HG03097 (cell line): ENCODE results near the gene SPRYD4.
"Not testable (repeated sequence)": the region's sequence is repeated elsewhere in the genome, so short reads cannot be mapped to it uniquely, and the experiment has no call there.

Source experiments
- ATAC-seq: cut with Tn5 transposase; IDR thresholded peaks from one replicate; pipeline ENCODE4 v1.9.1; 2021; ENCODE audit not compliant: unreplicated experiment, low FRiP score

Gene SPRYD4

DNA sequence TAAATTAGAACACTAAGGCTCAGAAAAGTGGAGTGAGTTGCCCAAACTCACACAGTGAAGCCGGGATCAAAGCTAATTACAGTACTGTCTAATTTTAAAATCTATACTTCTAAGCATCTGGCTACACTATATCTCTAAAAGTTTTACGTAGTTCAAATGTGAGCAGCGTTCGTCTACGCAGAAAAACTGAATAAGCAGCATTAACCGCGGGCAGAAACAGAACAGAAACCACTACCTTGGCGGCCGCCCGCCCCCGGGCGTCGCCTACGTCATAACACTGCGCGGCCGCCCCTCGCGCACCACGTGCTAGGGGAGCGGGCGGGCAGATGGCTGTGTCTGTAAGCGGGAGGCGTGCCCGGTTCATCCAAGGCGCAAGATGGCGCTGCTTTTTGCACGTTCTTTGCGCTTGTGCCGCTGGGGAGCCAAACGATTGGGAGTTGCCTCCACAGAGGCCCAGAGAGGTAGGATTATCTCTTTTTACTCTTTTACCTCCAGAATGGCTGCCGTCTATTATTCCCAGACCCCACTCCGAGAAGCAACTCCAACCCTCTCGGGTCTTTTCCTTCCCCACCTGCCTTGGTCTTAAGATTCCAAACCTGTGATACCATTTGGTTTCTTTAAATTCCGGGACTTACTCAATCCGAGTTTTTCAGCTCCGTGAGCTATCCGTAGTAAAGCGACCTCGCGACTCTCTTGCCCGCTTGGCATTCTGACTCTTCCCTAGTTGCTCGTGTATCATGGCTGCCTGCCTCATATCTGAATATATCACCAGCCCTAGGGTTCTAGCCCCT is at the start of gene SPRYD4:
TSS of gene SPRYD4 (plus strand) at position 363 of the 791 bp plus-strand sequence. CDS start at position 377, 14 bp downstream.
- peak; percentile 84 for ATAC-seq

DNA sequence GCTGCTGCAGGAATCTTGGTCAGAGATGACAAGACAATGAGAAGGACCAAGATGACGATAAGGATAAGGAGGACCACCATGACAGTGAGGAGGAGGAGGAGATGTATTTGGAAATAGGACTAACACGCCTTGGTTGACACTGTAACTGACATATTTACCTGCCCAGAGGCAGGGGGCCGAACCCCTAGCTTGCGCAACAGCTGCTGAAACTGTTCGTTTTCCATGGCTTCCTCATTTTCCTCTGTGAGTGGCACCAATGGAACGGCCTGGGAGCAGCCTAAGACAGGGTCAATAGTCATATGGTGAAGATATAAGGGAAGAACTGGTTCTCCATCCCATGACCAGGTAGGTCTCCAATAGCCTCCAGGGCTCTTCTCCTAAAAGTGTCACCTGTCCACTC is 48.0 kb upstream of the SPRYD4 start:
- no peak for ATAC-seq

DNA sequence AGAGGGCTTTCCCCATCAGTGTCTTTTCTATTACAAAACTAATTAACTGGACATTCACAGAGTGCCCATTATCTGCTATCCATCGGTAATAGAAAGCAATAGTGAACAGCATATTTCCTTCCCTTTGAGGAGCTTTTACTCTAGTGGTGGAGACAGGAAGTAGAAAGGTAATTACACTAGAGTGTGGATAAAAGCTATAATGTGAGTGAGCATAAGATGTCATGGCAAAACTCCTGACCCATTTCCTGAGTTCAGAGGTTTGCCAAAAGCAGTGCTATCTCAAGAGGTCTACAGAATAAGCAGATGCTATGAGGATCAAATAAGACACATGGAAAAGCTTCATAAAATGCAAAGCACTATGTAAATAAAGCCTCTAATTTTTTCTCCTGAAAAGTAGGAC is 43.2 kb upstream of the SPRYD4 start:
- ATAC-seq = no peak

DNA sequence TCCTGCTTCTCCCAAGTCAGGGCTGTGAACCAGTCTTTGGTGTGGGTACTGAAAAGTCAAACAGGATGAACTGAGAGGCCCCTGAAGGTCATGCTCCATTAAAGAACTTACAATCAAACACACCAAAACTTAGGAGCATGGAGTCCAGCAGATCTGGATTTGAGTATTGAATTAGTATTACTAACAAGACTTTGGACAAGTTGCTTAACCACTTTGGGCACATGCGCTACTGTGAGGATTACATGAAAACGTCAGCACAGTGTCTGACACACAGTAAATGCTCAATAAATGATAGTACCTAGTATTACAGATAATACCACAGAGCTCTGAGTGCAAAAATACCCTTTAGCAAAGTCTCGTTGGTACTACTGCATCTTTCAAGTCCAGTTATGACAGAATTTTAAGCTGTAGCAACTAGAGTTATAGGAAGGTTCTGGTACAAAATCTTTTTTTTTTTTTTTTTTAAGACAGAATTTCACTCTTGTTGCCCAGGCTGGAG is 42.4 kb upstream of the SPRYD4 start:
- ATAC-seq = no peak

DNA sequence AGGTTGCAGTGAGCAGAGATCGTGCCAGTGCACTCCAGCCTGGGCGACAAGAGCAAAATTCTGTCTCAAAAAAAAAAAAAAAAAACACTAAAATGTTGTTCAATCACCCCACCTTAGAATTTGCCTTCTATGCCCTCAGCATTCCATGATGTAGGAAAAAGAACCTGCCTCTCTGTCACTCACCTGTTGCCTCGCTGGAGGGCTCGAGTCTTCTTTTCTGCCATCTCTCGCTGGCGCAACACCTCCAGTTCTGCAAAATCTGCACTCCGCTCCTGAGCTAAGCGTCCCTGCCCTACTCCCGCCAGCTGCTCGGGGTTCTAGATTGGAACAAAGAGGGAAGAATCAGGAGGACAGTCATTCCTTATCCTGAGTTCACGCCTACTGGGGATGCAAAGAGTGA is 37.1 kb upstream of the SPRYD4 start:
- no peak for ATAC-seq

DNA sequence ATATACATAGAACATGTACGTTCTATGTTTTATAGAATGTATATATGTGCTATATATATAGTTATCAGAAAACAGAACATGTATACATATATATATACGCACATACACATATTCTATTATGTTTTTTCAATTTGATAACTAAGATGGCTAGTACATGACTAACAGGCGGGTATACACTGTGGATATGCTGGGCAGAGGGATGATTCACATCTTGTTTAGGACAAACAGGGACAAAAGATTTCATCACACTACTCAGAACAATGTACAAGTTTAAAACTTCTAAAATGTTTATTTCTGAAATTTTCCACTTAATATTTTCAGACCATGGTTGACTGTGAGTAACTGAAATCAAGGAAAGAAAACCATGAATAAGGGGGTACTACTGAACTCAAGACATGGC is 36.5 kb upstream of the SPRYD4 start:
- no peak for ATAC-seq

DNA sequence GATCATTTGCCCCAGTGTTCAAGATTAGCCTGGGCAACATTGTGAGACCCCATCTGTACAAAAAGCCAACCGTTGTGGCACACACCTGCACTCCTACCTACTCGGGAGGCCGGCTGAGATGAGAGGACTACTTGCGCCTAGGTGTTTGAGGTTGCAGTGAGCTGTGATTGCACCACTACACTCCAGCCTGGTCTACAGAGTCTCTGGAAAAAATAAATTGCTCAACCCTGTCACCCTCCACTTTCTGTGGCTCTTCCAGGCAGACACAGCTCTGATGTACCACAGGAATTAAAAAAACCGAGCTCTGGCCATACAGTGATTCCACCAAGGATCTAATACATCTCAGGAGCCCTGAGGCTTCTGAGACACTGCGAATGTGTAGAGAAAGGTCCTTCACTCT is 33.5 kb upstream of the SPRYD4 start:
- no peak for ATAC-seq

DNA sequence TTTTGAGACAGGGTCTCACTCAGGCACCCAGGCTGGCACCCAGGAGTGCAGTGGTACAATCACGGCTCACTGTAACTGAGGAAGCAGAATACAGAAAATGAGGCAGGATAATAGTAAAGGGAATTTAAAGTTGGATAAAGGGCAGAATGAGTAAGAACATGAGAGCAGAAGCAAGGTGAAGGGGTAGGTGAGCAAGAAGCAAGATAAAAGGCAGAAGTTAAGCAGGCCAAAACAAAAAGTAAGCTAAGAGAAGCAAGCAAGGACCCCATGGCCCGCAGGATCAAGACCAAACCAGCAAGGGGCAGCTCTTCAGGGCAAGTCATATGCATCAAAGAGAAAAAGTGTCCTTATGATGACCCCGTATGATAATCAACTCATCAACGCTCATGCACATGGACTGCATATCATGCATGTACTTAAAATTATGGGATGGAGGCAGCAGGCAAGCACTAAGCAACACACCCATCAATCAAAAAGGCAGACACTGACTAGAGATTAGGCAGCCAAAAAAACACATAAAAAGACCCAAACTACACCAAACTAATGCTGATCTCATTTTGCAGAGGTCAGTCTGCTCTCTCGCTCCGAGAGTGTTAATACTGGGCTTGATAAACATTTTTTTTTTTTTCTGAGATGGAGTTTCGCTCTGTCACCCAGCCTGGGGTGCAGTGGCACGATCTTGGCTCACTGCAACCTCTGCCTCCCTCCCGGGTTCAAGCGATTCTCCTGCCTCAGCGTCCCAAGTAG is 30.8 kb upstream of the SPRYD4 start:
- ATAC-seq = no peak

DNA sequence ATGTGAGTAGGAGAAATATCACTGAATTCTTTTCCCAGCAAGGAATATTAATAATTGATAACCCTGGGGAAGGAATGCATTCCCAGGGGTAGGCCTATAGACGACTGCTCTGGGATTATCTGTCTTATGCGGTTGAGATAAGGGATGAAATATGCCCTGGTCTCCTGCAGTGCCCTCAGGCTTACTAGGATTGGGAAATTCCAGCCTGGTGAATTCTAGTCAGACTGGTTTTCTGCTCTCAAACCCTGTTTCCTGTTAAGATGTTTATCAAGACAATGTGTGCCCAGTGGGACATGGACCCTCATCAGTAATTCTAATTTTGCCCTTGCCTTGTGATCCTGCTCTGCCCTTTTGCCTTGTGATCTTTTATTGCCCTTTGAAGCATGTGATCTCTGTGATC is 25.2 kb upstream of the SPRYD4 start:
- not testable (repeated sequence) for ATAC-seq

DNA sequence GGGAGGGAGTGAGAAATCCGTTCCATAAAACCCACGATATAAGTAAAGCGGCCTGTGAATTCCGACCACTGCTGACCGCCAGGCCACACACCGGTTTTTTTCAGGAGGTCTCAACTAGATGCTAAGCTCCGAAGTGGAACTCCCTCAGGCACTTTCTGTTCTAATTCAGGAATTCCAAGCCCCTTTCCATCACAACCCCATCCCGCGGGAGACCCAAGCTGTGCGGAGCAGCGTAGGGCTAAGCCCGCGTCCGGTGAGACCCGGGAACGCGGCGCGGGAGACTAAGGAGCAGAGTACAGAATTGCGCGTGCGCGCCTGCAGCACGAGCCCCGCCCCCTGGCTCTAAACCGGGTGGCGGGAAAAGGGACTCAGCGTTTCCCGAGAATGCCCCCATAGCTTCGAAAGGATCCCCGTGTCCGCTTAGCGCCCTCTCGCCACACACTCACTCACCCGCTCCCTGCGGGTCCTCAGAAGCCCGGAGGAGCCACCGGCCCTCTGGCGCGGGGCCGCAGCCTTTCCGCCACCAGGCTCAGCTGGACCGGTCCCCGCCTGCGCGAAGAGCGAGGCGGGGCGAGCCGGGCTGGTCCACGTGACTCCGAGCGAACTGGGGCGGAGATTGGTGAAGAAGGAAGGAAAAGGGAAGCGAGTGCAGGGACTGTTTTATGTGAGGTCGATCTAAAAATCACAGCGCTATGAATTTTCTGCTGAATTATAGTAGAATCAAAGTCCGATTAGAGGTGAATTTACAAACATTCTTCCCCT is 19.3 kb upstream of the SPRYD4 start, which contains the start of gene TIMELESS:
TSS of gene TIMELESS (minus strand) at position 567 of the 762 bp plus-strand sequence. CDS start 15,256 bp downstream, outside the sequence.
- ATAC-seq = peak; percentile 93

DNA sequence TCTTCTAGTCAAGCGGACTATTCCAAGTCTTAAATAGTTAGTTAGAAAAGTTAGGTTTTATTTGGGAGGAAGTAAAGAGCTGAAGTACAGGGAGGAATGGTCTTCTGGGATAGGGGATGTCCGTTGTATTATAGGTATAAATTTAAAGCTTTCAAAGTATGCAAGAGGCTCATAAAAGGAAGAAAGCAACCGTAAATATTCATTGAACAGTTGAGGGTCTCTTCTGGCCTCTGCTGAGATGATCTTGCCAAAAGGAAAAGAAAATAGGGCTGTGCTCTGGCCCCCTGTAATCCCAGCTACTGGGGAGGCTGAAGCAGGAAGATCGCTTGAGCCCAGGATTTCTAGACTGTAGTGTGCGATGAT is 18.8 kb upstream of the SPRYD4 start:
- ATAC-seq = no peak

DNA sequence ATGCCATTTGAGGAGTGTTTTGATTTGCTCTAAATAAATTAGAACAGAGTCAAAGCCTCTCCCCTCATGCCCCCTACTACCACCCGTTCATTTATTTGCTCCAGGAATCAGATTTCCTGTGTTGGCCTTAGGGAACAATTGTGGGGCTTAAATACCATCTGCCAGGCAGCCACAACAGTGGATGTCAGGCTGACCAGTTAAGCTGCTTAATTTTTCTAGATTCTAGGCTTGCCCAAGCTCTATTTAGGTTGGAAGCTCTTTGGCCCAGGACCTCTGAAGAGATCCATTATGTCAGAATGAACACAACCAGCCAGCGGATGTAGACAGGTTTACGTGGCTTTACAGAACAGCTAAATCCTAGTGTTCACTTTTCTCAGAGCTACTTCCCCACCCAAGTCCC is 18.1 kb upstream of the SPRYD4 start:
- ATAC-seq = no peak

DNA sequence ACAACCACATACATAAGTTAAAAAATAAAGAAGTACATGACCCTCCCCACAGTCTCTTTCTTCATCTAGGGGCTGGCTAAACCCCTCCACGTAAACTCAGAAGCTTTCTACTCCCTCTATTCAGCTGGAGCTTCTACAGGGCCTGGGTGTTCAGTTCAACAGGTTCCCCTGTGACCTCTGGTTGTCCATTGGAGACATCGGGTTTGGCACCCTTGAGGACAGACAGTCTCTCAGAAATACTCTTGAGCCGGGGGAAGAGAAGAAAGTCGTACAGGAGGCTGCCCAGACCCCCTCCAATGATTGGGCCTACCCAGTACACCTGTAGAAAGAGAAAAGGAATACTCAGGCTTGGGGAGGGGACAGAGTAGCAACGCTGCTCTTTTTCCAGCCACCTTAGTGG is 17.2 kb upstream of the SPRYD4 start:
- no peak for ATAC-seq

DNA sequence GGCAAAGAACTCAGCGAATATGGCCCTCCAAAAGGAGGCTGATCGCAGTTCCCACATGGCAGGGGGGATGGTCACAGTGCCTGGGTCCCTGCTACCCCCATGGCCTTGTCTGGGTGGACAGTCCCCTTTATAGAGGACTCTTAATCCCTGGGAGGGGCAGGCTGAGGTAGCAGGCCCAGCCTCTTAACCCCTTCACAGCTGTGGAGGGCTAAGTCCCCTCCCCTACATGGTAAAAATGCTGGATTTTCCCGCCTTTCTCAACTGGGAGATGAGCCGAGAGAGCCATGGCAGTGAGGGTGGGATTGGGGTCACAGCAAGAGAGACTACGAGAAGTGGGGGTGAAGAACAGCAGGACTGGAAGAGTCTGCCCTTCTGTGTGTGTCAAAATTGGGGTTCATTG is 13.8 kb upstream of the SPRYD4 start, which contains the start of gene MIP:
TSS of gene MIP (minus strand) at position 101 of the 400 bp plus-strand sequence. CDS start at position 57, 44 bp downstream.
- no peak for ATAC-seq

DNA sequence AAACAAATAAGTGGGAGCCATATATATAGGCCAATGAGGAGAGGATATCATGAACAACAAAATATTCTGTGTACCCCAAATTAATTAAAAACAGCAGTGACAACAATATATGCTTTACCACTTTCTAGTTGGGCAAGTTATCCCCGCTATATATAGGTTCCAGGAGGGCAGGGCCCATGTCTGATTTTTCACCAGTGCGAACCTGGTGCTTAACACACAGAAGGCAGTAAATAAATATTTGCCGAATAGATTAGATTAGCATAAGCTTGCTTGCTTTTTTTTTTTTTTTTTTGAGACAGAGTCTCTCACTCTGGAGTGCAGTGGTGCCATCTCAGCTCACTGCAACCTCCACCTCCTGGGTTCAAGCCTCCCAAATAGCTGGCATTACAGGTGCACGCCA is 10.6 kb upstream of the SPRYD4 start:
- ATAC-seq = no peak

DNA sequence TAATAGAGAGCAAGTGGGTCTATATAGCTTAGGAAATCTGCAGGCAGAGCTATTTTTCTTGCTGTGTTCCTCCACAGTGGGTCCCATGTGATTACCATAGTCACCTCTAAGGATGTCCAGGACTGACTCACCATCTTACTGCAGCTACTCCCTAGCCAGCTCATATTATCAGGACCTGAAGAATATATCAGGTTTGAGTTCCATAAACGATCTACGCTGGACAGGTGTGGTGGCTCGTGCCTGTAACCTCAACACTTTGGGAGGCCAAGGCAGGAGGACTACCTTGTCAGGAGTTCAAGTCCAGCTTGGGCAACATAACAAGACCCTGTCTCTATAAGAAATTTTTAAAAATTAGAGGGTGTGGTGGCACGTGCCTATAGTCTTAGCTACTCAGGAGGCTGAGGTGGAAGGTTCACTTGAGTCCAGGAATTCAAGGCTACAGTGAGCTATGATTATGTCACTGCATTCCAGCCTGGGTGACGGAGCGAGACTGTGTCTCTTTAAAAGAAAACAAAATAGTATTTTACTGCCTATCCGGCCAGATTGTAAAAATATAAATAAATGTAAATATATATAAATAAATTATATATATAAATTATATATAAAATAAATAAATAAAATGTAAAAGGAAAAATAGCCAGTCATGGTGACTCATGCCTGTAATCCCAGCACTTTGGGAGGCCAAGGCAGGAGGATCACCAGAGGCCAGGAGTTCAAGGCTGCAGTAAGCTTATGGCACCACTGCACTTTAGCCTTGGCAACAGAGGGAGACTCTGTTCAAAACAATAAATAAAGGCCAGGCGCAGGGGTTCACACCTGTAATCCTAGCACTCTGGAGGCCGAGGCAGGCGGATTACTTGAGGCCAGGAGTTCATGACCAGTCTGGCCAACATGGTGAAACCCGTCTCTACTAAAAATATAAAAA is 6.9 kb upstream of the SPRYD4 start:
- no peak for ATAC-seq

DNA sequence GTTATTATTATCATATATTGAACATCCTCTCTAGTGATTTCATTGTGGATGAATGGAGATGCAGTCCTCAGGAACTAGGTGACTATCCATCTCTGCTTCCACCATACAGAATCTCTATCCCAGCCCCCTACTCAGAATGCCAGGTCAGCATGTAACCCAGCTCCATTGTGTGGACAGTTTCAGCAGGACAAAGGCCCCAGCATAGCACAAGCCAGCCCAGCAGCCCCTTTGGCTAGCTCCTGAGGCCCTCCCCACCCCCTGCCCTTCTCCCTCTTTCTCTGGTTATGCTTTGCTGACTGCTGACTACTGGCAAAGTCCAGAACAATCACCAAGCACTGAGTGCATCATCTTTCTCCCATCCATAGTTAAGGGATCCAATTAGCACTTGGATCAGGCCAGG is 5.8 kb upstream of the SPRYD4 start:
- ATAC-seq = no peak

DNA sequence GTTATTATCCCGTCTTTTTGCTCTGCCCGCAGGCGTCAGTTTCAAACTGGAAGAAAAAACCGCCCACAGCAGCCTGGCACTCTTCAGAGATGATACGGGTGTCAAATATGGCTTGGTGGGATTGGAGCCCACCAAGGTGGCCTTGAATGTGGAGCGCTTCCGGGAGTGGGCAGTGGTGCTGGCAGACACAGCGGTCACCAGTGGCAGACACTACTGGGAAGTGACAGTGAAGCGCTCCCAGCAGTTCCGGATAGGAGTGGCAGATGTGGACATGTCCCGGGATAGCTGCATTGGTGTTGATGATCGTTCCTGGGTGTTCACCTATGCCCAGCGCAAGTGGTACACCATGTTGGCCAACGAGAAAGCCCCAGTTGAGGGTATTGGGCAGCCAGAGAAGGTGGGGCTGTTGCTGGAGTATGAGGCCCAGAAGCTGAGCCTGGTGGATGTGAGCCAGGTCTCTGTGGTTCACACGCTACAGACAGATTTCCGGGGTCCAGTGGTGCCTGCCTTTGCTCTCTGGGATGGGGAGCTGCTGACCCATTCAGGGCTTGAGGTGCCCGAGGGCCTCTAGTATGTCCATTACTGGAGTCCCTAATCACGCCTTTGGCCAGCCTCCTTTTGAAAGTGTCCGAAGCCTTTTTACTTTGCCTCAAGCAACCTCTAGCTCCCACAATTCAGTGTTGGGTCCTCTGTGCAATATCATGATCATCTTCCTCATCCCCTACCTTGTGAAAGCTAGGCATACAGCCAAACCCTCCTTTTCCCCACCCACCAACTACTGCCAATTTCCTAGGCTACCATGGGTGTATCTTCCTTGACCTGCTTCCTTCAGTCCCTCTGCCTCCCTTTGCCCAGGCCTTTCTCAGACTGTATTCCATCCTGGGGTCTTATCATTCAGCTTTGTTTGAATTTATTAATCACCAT is 891 bp downstream of the SPRYD4 start:
- ATAC-seq = no peak

DNA sequence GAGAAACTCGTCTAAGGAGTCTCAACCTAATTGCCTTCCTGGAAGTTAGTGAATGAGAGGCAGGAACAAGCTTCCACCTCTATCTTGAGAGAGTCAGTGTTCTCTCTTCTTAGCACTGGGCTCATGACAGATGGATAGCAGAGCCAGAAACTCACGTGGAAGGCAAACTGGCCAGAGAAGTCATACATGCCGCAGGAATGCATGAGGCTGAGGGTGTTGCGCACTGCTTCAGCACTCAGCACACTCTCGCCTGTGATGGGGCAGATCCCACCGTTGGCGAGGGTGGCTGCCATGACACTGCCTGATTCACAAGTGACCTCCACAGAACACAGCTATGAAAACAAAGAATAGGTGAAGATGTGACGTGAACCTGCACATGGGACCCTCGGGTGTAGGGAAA is 6.0 kb downstream of the SPRYD4 start:
- ATAC-seq = no peak
